Kidney epithelial cell (primary cell): ENCODE results near the gene AQP6. TPM values are rescaled to one million over a fixed set of nuclear protein-coding genes. Genes with fewer than 3 reads are reported as not detected.

Source experiments
- DNase-seq: peaks from one replicate; pipeline ENCODE4 v3.0.0-alpha.2; 2010; ENCODE audit warnings: low read depth
- H3K27me3 ChIP-seq: 2 replicates; pipeline ENCODE4 v1.6.0; 2011; ENCODE audit warnings: low read length; ENCODE audit not compliant: control insufficient read depth, insufficient read depth
- H3K36me3 ChIP-seq: 2 replicates; pipeline ENCODE4 v1.5.1; 2011; ENCODE audit warnings: low read length; ENCODE audit not compliant: control insufficient read depth, insufficient read depth
- H3K4me3 ChIP-seq: 2 replicates; pipeline ENCODE4 v1.5.1; 2011; ENCODE audit warnings: low read depth, mild to moderate bottlenecking, control low read depth, low read length
- total RNA-seq: library from RNA; depleted of rRNA; stranded (reverse); fragments of >200 nt; gene quantifications from 2 replicates; pipeline ENCODE4 v1.2.3, GENCODE V29; 2015
- TF ChIP-seq, protein P1 (sequence below): IDR thresholded peaks from 2 replicates; pipeline ENCODE4 v1.5.1; 2011; ENCODE audit warnings: mild to moderate bottlenecking, moderate library complexity, low read length, control low read depth, inconsistent platforms; ENCODE audit not compliant: insufficient read depth, poor library complexity, severe bottlenecking

The AQP6 gene
- total RNA-seq, 1 donor from 2014 or later = not detected

DNA sequence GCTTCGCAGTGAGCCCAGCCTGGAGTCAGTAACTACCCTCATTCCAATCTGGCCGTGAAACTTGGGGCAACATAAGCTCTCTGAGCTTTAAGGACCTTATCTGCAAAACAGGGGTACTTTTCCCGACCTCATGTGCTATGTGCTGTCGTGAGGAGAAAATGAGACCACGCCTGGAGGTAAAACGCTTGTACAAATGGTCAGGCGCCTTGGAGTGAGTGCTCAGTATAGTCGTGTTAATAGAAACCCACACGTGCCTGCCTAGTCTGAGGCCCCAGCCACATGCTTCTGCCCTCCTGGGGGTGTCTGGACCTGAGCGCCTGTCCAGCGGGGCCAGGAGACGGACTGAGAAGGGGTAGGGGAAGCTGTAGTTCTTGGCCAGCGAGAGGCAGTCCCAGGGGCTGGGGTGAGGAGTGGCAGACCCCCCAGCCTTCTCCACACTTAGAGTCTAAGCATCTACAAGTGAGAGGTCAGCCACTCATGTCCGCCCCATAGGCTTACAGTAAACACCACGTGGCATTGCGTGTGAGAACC lies 6.2 kb upstream of the AQP6 start:
- Histone ChIP-seq H3K4me3 (no peak overlapping the region), H3K27me3 (peaks cover 49% of the 10 kb centered on the region), H3K36me3 (no peaks in the 10 kb centered on the region)
- TF ChIP-seq, protein P1, sequence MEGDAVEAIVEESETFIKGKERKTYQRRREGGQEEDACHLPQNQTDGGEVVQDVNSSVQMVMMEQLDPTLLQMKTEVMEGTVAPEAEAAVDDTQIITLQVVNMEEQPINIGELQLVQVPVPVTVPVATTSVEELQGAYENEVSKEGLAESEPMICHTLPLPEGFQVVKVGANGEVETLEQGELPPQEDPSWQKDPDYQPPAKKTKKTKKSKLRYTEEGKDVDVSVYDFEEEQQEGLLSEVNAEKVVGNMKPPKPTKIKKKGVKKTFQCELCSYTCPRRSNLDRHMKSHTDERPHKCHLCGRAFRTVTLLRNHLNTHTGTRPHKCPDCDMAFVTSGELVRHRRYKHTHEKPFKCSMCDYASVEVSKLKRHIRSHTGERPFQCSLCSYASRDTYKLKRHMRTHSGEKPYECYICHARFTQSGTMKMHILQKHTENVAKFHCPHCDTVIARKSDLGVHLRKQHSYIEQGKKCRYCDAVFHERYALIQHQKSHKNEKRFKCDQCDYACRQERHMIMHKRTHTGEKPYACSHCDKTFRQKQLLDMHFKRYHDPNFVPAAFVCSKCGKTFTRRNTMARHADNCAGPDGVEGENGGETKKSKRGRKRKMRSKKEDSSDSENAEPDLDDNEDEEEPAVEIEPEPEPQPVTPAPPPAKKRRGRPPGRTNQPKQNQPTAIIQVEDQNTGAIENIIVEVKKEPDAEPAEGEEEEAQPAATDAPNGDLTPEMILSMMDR = no peak
- no peak for DNase-seq

DNA sequence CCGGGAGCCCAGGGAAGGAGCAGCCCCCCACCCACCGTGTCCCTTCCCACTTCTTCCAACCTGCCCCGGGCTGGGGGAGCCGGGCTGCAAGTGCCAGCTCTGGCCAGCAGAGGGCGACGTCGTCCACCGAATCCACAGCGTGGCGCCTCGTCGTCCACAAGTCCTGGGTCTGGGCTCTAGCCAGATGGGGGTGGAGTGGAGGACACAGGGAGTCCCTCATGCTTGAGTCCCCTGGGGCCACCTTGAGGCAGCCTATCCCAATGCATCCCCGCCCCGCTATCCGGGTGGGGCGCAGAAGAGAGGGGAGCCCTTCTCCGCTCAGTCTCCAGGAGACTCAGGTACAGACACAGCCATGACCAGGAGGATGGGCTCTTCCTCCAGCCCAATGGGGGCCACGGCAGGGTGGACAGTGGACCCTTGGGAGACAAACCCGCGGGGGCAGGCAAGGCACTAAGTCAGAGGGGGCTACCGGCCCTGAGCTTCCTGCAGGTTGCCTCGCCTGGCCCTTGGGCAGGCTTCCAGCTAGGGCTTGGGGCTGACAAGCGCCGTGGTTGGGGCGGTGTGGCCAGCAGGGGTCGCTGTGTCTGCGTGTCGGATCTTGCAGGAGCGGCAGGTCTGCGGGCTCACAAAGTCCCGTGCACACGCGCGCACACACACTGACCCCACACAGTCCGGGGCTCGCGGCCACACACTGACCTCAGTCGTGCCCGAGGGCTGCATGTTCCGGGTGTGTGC lies 5.5 kb upstream of the AQP6 start:
- Histone ChIP-seq H3K27me3 (peaks cover 45% of the 10 kb centered on the region), H3K4me3 (peak overlapping the region; percentile 9), H3K36me3 (no peaks in the 10 kb centered on the region)
- DNase-seq = no peak
- TF ChIP-seq, protein P1 = peak; percentile 97

DNA sequence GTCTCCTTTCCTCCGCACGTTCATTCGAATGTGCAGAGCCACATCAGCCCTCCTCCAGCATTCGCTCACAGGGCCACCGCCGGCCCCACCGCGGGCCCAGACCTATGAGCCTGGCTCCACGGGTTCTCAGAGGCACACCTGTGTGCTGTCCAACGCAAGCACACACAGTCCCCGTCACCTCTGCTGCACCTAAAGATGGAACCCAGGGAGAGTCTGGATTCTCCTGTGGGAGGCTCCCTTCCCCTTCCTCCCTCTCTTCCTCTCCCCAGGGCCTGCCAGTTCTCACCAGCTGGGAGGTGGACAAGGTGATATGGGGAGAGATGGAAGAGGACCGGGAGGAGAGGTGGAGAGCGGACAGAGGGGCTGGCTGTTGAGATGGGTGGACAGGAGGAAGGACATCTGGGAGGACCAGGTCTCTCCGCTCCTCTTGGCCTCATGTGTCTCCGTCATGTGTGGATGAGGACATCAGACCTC lies 4.9 kb upstream of the AQP6 start:
- H3K36me3 ChIP-seq = no peaks in the 10 kb centered on the region
- DNase-seq = no peak
- TF ChIP-seq, protein P1 = no peak
- peaks cover 49% of the 10 kb centered on the region for H3K27me3 ChIP-seq
- H3K4me3 ChIP-seq = no peak overlapping the region

DNA sequence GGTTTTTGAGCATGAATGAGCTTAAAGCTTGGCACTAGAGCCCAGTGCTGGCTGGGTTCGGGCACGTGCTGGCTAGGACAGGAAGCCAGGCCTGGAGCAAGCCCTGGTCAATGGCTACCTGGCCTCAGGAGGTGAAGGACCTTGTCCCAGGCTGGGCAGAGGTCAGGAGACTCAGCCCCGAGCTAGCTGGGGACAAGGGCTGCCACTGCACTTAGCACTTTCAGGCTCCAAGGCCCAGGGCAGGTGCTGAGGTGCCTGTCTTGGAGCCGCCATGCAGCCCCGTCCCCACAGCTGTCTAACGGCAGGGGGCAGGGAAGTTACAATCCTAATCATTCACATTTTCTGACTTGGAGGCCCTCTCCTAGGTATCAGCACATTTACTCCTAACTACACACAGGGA lies 4.3 kb upstream of the AQP6 start:
- no peaks in the 10 kb centered on the region for H3K36me3 ChIP-seq
- no peak for DNase-seq
- H3K27me3 ChIP-seq = peaks cover 53% of the 10 kb centered on the region
- no peak overlapping the region for H3K4me3 ChIP-seq
- TF ChIP-seq, protein P1 = no peak

DNA sequence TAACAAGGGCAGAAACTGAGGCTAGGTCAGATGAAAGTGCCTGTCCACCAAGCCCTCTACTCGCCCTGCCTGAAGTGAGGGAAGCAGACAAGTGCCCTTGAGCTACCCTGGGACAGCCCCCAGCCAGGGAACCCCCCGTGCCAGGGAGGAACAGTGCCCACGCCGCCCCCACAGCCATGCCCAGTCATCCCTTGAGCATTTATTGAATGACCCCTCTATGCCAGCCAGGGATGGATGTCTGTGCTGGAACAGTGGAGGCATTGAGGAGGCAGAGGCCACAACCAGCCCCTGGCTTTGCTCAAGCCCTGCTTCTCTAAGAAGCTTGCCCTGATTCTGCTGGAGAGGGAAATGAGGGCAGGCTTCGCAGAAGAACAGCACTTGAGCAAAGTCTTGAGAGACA lies 3.7 kb upstream of the AQP6 start:
- H3K4me3 ChIP-seq = no peak overlapping the region
- TF ChIP-seq, protein P1 = no peak
- H3K27me3 ChIP-seq = peaks cover 53% of the 10 kb centered on the region
- no peak for DNase-seq
- H3K36me3 ChIP-seq = no peaks in the 10 kb centered on the region
